GM19397 (cell line): ENCODE data around the gene GPATCH4.
"Not testable (repeated sequence)": the region's sequence is repeated elsewhere in the genome, so short reads cannot be mapped to it uniquely, and the experiment has no call there.

Experiments
- ATAC-seq: cut with Tn5 transposase; IDR thresholded peaks from one replicate; pipeline ENCODE4 v1.9.1; 2021; ENCODE audit warnings: mild to moderate bottlenecking, moderate library complexity; ENCODE audit not compliant: unreplicated experiment

Gene GPATCH4

DNA sequence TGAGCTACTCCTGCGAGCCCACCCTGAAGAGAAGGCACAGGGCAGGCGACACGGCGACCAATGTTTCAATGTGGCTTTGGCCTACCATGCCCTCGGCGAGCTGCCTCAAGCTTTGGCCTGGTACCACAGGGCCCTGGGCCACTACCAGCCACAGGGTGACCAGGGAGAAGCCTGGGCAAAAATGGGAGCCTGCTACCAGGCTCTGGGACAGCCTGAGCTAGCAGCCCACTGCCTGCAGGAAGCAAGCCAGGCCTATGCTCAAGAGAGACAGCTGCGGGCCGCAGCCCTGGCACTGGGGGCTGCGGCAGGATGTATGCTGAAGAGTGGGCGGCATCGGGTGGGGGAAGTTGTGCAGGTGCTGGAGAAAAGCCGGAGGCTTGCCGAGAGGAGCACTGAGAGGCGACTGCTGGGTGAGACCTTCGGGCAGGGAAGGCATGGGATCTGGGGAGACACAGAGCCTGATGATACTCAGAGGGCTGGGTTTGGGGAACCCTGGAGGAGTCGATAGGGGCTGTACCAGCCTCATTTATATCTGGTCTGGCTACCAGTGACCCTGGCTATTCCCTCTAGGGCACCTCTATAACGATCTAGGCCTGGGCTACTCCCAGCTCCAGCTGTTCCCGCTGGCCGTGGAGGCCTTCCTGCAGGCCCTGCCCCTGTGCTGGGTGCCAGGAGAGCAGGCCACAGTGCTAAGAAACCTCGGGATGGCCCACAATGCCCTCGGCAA is 19.5 kb downstream of the GPATCH4 start:
- no peak for ATAC-seq

DNA sequence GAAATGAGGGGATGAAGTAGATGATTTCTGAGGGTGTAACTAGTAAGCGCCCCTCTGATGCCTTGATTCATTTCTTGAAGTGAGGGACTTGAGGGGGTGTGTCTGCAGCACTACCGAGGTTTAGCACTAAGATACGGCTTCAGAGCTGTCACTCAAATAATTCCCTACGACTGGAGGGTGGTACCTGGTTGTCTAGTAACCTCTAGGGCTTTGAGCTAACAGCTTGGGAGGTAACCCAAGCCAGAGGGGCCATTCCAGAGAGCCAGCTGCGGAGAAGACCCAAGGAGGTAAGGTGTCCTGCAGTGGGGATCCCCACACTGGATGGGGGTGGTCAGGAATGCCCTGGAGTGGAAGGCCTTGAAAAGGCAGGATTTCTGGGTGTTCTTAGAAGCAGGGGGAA is 21.8 kb downstream of the GPATCH4 start, which contains the start of gene TTC24:
Gene TTC24 (plus strand): TSS at position 252 of the 400 bp plus-strand sequence. CDS start 1,642 bp downstream, outside the sequence.
- no peak for ATAC-seq

DNA sequence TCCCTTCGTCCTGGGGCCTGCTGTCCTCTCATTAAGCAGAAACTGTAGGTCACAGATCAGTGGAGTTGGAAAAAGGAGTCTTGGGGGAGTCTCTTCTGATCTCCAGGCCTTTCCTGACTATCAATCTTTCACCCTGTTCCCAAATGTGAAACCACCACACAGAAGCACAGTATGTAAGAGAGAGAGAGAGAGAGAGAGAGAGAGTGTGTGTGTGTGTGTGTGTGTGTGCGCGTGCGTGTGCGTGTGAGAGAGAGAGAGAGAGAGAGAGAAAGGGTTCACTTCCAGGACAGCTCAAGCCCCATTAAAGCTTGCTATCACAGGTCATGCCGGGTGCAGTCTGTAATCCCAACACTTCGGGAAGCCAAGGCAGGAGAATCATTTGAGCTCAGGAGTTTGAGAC is 23.2 kb downstream of the GPATCH4 start:
- ATAC-seq, result no peak

DNA sequence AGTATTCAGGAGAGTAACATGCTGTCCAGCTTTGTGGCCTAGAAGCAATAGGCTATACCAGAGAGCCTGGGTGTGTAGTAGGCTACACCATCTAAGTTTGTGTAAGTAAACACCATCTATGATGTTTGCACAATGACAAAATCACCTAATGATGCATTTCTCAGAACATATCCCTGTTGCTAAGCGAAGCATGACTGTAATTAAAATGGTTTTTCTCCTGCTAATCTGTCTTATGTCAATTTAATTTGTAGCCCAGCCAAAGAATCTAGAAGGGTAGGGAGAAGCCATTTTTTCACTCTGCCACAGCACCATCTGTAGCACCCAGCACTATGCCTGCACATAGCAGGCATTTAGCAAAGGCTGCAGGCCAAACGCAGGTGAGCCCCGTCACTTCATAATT is 23.7 kb downstream of the GPATCH4 start:
- no peak for ATAC-seq

DNA sequence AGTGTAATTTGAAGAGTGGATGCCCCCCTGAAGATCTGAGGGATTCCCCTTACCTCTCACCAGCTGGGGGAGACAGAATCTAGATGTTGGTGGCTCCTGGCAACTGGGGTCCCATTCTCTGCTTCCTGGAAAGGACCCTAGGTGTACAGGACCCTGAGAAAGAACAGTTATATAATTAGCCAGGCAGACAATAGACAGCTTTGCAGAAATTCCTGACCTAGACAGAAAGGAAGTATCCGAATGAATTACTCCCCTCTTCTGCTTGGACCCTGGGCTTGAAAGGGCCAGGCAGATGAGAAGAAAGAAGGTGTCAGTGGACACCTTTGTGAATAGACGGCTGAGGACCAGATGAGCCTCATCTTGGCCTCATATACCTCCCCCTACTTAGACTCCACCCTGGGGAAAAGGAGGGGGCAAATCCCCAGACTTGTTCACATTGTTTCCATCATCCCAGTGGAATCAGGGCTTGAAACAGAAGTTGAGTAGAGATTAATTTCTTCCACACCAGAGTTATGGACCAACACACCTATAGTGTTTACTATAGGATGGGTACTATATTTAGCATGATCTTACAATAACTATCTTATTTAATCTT is 27.1 kb downstream of the GPATCH4 start:
- no peak for ATAC-seq

DNA sequence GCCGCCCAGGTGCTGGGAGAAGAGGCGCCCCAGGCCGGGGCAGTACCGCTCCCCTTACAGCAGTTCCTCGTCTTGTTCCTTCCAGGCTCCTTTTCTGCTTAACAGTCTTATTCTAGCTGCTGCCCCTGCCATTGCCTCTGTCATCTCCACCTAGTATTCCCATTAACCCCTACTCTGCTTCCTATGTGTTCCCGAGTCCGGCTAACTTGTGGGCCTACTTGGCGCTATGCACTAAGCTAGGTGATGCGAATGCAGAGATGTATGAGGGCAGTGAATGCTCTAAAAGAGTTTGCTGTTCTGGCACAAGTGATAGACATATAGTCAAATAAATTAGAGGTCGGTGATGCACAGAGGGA is 28.6 kb downstream of the GPATCH4 start:
- ATAC-seq, result no peak

DNA sequence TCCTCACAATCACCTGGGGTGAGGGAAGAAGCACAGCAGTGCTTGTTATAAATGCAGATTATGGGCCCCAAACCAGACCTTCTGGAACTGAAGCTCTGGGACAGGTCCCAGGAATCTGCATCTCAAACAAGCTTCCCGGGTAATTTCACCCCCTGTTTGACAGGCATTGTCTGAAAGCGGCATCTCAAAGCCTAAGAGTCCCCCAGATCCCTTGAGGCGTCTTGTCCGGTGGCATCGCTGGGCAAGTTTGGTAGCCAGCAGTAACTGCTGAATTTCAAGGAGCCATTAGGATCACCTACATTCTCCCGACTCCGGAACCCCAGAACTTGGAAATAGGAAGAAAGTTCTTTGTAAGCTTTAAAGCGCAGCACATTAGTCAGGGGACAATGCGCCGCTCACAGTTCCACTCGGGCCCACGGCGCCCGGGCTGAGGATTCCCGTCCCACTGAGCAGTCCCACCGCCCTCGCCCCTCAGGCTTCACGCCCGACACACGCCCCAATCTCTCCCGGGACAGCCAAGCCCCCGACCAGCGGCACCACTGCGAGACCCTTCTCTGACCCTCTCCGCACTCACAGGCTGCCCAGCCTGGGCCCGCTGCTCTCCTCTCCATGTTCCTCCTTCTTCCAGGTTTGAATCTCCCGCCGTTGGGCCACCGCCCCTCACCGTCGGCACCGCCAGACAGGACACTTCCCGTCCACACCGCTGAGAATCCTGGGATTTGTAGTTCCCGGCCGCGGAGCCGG is 29.2 kb downstream of the GPATCH4 start, which contains the start of gene IQGAP3:
Gene IQGAP3 (minus strand): TSS at position 647 of the 744 bp plus-strand sequence. CDS start 36 bp downstream, at position 611.
- peak; percentile 83 for ATAC-seq

DNA sequence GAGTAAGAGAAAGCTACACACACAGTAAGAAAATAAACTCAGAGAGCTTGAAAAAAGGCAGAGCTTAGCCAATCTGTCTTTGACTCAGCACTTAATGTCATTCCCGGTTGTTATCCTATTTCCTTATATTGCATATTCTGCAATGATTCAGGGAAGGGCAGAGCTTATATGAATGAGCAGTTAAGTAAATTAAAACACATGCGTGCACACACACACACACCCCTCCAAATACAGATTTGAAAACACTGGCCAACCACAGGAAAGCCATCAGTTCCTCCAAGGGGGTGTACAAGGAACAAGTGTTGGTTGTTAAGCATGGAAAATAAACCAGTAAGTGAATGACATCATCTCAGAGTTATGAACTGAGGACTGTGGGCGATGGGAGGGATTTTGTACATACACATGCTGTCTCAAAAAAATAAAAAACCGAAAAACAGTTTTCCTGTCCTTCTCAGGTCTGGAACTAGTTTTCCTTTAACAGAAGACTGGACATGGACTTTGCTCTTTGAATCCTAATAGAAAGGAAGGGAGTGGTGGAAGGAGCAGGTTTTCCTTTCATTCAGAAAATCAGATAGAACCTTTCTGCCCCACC is 29.9 kb downstream of the GPATCH4 start:
- no peak for ATAC-seq

DNA sequence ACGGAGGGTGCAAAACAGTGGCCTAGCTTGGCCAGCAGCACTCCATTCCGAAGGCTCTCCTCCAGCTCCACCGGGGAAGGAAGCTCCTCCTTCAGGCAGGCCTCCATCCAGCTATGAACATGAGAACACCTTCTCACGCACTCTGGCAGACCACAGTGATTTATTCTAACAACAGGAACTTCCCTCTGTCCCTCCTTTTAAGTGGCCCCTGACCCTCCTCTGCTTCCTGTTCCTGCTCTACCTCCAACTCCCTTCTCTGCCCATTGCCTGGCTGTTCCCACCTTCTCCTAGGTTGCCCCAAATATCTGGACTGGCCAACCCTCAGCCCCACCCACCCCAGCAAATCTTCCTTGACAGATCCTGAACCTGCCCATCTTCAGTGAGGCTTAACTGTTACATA is 34.8 kb downstream of the GPATCH4 start:
- no peak for ATAC-seq

DNA sequence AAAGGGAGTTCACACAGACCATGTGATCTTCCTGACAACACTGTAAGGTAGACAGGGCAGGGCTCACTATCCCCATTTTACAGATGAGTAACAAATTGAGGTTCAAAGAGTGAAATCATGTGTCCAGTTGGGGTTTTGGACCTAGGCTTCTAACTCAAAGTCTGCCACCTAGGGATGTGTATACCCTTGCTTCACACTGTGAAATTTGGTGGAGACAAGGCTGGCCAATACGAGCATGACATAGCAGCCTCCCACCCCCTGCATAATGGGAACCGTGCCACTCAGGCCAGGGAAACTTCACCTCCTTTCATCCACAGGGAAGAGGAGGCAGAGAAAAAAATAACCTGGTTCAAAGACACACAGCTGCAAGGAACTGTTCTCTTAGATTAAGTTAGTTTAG is 35.8 kb downstream of the GPATCH4 start:
- ATAC-seq, result no peak

DNA sequence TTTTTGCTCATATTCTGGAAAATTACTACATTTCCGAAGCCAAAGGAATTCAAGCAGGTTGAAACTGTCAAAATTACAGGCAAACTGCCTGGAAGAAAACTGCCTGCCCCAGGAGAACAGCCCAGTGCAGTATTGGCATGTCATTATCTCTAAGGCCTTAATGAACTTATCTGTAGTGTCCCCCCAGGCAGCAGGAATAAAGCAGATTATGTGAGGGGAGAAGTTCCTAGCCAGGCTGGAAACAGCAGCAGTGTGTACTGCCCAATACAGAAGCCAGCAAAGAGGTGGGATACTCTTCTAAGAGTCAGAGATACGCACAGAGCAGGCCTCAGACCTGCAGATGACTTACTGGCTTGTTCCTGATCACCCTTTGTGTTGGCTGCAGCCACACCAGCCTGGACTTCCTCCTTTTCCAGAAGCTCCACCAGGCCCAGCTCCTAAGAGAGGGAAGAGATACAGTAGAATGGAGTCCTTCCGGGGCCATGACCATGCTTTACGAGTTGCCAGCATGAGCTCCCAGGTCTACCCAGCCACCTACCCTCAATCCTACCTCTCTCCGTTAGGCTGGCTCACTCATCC is 40.6 kb downstream of the GPATCH4 start:
- ATAC-seq, result no peak

DNA sequence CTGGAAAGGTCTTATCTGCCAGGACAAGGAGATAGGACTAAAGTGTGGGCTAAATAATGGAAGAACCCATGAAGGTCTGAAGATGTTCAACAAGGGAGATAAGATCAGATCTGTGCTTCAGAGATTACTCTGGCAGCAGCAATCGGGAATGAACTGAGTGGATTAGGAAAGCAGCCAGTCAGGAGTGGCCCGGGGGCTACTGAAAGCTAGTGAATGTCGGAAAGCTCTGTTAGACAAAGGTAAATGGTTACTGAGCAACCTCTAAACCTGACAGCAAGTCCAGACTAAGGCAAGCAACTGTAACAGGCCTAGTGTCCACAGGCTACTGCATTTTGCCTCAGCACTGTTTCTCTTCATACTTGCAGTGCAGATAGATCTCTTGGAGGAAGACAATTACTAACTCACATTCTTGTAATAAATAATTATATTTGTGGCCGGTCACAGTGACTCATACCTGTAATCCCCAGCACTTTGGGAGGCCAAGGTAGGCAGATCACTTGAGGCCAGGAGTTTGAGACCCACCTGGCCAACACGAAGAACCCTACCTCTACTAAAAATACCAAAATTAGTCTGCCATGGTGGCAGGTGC is 41.4 kb downstream of the GPATCH4 start:
- no peak for ATAC-seq

DNA sequence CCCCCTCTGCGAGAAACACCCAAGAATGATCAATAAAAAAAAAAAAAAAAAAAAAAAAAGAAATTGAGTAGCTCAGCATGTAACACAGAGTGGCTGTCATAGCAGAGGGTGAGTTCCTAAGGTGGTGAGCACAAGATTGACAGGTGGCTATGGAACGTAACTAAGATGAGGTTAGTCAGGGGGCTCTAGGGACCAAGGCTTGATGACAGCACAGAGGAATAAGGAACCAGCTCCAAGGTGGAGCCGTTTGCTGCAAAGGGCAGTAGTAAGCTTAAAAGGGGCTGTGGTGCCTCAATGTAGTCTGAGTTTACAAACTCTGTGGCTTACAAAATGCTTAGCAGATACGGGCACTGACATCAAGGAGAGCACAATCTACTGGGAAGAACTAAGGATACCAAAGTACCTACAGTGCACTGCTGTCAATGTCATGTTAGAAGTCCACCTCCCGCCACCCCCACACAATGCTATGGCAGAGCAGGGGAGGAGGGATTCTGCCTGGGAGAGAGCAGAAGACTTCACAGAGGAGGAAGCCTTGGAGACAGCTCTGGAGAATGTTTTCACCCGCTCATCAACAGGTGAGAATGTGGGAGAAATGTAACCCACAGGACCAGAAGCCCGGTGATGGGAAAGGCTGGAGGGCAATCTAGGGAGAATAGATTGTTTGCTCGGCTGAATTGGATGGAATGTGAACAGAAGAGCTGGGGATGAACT is 42.0 kb downstream of the GPATCH4 start:
- ATAC-seq, result no peak

DNA sequence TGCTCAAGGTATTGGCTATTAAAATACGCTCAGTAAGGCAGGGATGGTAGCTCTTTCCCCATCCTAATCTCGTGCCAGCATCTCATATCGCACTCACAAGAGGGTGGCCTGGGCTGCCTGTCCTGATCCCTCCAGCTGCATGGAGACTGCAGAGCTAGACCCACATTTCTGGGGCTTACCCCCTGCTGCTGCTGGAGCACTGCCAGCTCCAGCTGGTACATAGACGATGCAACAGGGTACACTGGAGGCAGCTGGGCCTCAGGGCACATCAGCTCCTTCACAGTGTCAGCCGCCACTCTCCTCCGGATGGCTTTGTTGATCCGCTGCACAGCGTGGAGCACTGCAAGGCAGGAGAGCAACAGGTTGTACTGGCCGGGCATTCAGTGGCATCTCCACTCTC is 44.9 kb downstream of the GPATCH4 start:
- no peak for ATAC-seq

DNA sequence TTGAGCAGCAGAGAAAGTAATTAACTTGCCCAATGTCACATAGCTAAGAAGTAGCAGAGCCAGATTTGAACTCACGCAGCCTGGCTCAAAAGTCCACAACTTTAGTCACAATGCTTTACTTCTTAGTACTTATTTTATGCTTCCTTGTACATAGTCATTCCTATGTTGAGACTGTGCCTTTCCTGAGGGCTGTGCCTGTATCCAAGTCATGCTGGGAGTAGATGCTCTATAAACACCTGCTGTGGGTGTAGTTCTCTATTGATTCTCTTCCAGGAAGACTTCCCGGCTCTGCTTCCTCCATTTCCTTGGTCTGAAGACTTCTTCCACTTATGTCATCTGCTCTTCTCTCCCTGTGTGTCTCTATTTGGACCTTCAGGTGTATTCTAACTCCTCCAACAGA is 45.6 kb downstream of the GPATCH4 start:
- ATAC-seq, result no peak

DNA sequence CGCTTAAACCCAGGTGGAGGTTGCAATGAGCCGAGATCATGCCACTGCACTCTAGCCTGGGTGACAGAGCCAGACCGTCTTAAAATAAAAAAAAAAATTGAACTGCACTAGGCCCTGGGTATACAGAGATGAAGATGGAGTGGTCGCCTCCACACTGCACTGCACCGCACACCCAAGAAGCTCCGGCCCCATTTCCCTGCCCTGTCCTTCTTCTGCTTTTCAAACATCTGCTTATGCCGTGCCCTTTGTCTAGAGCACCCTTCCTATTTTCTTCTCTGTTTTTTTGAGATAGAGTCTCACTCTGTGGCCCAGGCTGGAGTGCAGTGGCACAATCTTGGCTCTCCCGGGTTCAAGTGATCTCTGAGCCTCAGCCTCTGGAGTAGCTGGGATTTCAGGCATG is 46.3 kb downstream of the GPATCH4 start:
- ATAC-seq, result no peak

DNA sequence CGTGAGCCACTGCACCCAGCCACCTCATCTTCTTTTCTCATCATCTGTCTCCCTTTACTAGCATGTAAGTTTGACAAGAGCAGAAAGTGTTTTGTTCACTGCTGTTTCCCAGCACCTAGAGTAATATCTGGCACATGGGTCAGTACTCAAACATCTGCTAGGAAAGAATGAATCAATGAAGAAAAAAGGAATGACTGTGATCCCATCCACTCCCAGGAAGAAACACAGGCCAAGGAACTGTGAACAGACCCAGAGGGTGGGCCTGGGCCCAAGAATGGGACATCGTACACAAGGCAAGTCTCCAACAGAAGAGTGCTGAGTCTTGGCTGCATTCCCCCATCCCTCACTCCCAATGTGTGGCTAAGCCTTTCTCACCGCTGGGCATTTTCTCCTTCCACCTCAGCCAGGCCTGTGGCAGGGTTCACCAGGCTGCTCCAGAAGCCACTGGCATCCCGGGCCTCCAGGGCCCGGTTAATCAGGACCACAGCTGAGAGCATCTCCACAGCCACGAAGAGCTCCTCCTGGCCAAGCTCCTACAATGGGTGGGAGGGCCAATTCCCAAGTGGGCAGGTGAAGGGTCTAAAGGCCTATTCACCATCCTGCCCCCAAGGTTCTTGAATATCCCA is 47.3 kb downstream of the GPATCH4 start:
- ATAC-seq, result no peak

DNA sequence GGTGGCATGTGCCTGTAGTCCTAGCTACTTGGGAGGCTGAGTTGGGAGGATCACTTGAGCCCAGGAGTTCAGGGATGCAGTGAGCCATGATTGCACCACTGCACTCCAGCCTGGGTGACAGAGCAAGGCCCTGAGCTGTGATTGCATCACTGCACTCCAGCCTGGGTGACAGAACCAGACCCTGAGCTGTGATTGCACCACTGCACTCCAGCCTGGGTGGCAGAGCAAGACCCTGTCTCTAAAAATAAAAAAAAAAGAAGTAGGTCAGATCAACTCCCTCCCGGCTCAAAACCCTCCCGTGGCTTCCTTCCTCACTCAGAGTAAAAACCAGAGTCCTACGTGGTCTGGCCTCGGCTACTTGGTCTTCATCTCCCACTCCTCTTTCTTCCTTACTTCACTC is 48.3 kb downstream of the GPATCH4 start:
- not testable (repeated sequence) for ATAC-seq

DNA sequence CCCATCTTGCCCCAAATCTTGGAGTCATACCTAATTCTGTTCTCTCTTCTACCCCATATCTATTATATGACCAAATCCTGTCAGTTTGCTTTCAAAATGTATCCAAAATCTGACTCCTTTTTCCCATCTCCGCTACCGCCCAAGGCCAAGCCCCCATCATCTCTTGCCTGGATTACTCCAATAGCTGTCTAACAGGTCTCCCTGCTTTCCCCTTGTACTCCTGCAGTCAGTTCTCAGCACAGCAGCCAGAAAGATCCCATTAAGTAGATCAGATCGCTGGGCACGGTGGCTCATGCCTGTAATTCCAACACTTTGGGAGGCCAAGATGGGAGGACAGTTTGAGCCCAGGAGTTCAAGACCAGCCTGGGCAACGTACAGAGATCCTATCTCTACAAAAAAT is 48.8 kb downstream of the GPATCH4 start:
- ATAC-seq, result no peak

DNA sequence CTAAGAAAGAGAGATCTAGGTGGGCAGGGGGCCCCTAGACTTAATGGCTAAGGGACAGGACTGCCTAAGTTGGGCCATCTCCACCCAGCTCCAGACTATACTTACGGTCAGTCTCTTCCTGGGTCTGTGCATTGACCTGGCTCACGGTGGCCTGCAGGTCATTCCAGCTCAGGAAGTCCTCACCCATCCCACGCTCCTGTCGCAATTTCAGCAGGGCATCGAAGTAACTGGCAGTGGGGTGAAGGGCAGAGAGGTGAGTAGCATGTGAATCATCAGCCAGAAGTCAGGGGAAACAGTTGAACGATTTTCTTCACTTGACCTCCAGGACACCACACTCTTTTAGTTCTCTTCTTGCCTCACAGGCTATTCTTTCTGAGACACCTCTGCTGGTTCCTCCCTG is 49.4 kb downstream of the GPATCH4 start:
- ATAC-seq, result no peak
